Measurements from ENCODE around the gene BEGAIN. TPM values are rescaled to one million over a fixed set of nuclear protein-coding genes. Genes with fewer than 3 reads are reported as not detected.

BEGAIN gene
- total and polyA plus RNA-seq, 4 donors = 0.28 to 2.6 (median 1.00) TPM

DNA sequence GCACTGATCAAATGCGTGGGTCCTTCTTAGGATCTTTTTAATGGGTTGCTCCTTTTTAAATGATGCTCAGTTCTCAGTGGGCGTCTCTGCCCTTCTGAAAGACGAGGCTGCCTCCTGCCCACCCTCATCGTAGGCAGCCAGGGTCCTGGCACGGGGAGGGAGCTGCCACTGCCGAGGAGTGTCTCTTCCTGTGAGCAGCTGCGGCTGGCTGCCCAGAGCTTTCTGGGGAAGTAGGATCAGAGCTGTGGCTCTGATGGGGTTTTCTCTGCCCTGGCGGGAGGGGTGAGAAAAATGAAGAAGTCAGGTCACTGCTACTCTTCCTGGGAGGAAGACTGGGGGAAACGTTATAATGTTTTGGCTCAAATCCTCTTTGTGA lies 31.1 kb upstream of the BEGAIN start:
- Histone ChIP-seq H3K4me3 (ENCODE audit: low read length in 2 of 2) (no peak overlapping the region), H3K27me3 (ENCODE audit: control insufficient read depth in 1 of 2, insufficient read depth in 2 of 2, low read length in 1 of 2) (no peaks in the 10 kb centered on the region), H3K36me3 (ENCODE audit: control insufficient read depth in 1 of 2, insufficient read depth in 2 of 2, low read length in 1 of 2) (no peaks in the 10 kb centered on the region), H3K4me1 (ENCODE audit: control insufficient read depth in 1 of 2, insufficient read depth in 2 of 2, low read length in 2 of 2) (no peaks in the 10 kb centered on the region), H3K27ac (ENCODE audit: low read depth in 1 of 2, low read length in 2 of 2) (no peak overlapping the region), H3K9me3 (ENCODE audit: control insufficient read depth, low read length) (no peaks in the 10 kb centered on the region)
- DNase-seq (peak; percentile 69 to 73), ATAC-seq (ENCODE audit: low FRiP score) (no peak)
- intact Hi-C loops (cut with DNase I) = no loop called here
- 6 to 13% methylated on average over 9 of the region's 9 CpGs for WGBS, 2 donors

DNA sequence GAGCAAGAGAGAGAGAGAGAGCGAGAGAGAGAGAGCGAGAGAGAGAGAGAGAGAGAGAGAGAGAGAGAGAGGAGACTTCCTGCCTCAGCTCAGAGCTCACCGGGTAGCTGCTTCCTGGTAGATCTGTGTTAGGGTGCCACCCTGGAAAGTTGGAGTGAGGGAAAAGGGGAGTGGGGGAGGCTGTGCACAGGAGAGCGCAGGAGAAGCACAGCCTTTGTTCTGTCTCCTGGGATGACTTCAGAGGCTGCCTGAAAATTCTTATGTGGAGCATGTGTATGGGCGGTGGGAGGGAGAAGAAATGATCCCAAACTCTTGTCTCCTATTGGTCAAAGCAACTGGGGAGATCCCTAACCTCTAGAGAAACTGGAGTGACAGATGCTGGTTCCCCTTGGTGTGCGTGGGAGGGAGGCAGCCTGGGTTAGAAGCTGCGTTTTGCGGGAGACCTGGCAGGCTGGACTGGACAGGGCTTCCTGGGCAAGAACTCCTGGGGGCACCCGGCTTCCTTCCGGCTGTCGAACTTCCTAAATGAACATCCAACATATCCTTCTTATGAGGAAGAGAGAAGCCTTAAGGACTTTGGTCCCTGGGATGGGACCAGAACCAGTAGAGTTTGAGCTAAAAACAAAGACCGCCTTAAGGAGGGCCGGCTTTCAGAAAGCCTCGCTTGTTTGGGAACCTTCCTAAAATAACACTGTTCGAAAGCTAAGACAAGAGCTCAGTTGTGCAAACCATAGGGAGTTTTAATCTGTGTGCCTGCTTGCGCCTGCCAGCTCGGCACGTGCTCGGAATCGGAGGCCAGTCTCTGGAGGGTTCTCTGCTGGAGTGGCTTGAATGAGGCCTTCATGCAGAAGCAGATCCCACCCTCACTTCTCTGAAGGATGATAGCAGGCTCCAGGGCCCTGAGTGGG lies 30.4 kb upstream of the BEGAIN start:
- WGBS, 2 donors = 10 to 17% methylated on average over 19 to 20 of the region's 20 CpGs
- H3K4me1 ChIP-seq (ENCODE audit: control insufficient read depth in 1 of 2, insufficient read depth in 2 of 2, low read length in 2 of 2) = no peaks in the 10 kb centered on the region
- peak; percentile 16 to 70 for DNase-seq
- H3K4me3 ChIP-seq (ENCODE audit: low read length in 2 of 2) = no peak overlapping the region
- H3K27ac ChIP-seq (ENCODE audit: low read depth in 1 of 2, low read length in 2 of 2) = no peak overlapping the region
- intact Hi-C loops (cut with DNase I) = no loop called here
- H3K27me3 ChIP-seq (ENCODE audit: control insufficient read depth in 1 of 2, insufficient read depth in 2 of 2, low read length in 1 of 2) = no peaks in the 10 kb centered on the region
- H3K36me3 ChIP-seq (ENCODE audit: control insufficient read depth in 1 of 2, insufficient read depth in 2 of 2, low read length in 1 of 2) = no peaks in the 10 kb centered on the region
- H3K9me3 ChIP-seq (ENCODE audit: control insufficient read depth, low read length) = no peaks in the 10 kb centered on the region
- ATAC-seq (ENCODE audit: low FRiP score) = peak; percentile 60

DNA sequence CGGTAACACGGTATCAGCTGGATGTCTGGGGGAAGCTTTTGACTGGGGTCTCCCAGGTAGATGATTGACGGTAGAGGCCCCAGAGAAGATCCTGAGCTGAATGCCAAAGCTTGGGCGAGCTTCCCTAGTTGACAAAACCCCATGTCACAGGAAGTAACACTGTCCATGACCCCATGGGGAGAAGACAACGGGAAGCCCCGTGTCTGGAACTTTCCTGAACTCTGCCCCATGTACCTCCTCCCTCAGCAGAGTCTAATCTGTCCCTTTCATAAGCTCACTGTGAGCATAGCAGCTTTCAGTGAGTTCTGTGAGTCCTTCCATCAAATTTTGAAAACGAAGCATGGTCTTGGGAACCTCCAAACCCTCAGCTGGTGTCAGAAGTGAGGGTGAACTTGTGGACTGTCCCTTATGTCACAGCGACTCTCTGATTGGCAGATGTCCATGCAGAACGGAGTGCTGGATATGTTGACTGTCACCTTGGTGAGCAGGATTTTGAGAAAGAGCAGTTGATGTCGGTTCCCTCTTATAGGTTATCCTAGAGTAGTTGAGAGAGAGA lies 29.7 kb upstream of the BEGAIN start:
- Histone ChIP-seq H3K27me3 (ENCODE audit: control insufficient read depth in 1 of 2, insufficient read depth in 2 of 2, low read length in 1 of 2) (no peaks in the 10 kb centered on the region), H3K9me3 (ENCODE audit: control insufficient read depth, low read length) (no peaks in the 10 kb centered on the region), H3K4me1 (ENCODE audit: control insufficient read depth in 1 of 2, insufficient read depth in 2 of 2, low read length in 2 of 2) (no peaks in the 10 kb centered on the region), H3K27ac (ENCODE audit: low read depth in 1 of 2, low read length in 2 of 2) (no peak overlapping the region), H3K36me3 (ENCODE audit: control insufficient read depth in 1 of 2, insufficient read depth in 2 of 2, low read length in 1 of 2) (no peaks in the 10 kb centered on the region), H3K4me3 (ENCODE audit: low read length in 2 of 2) (no peak overlapping the region)
- intact Hi-C loops (cut with DNase I) = no loop called here
- peak; percentile 11 to 32 for DNase-seq
- no peak for ATAC-seq (ENCODE audit: low FRiP score)
- 50 to 56% methylated on average over 10 of the region's 10 CpGs for WGBS, 2 donors

DNA sequence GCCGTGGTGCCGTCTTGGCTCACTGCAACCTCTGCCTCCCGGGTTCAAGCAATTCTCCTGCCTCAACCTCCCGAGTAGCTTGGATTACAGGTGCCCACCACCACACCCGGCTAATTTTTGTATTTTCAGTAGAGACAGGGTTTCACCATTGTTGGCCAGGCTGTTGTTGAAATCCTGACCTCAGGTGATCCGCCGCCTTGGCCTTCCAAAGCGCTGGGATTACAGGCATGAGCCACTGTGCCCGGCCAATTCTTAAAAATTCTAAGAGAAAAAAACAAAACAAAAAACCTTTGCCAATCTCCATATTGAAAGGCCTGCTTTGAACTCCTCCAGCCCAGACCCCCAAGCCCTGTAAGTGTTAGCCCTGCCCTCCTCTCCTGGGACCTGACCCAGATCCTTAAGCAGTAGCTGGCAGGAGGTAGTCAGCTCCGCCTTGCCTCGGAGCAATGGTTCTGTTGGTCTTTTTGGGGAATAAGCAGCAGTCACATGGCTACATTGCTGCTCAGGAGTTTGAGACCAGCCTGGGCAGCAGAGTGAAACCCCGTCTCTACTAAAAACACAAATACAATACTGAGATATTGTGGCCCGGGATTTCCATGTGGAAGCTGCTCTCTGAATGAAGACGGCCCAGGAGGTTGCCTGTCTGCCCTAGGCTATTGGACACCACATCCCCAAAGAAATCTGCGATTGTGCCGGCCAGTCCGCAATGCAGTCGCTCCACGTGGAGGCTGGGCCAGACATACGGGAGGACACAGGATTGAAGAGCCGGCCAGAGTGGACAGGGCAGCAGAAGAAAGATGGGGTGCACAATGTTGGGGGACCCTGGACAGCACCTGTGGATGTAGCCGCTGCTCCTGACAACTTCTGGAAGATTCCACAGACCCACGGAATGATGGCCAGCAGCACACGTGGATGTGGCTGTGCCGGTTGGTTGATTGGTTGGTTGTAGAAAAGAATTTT lies 28.8 kb upstream of the BEGAIN start:
- H3K9me3 ChIP-seq (ENCODE audit: control insufficient read depth, low read length) = no peaks in the 10 kb centered on the region
- no peaks in the 10 kb centered on the region for H3K36me3 ChIP-seq (ENCODE audit: control insufficient read depth in 1 of 2, insufficient read depth in 2 of 2, low read length in 1 of 2)
- no peak overlapping the region for H3K4me3 ChIP-seq (ENCODE audit: low read length in 2 of 2)
- ATAC-seq (ENCODE audit: low FRiP score) (no peak), DNase-seq (peak; percentile 24 to 61)
- 77% methylated on average over 25 of the region's 25 CpGs for WGBS, 2 donors
- no peaks in the 10 kb centered on the region for H3K4me1 ChIP-seq (ENCODE audit: control insufficient read depth in 1 of 2, insufficient read depth in 2 of 2, low read length in 2 of 2)
- intact Hi-C loops (cut with DNase I) = no loop called here
- no peaks in the 10 kb centered on the region for H3K27me3 ChIP-seq (ENCODE audit: control insufficient read depth in 1 of 2, insufficient read depth in 2 of 2, low read length in 1 of 2)
- no peak overlapping the region for H3K27ac ChIP-seq (ENCODE audit: low read depth in 1 of 2, low read length in 2 of 2)

DNA sequence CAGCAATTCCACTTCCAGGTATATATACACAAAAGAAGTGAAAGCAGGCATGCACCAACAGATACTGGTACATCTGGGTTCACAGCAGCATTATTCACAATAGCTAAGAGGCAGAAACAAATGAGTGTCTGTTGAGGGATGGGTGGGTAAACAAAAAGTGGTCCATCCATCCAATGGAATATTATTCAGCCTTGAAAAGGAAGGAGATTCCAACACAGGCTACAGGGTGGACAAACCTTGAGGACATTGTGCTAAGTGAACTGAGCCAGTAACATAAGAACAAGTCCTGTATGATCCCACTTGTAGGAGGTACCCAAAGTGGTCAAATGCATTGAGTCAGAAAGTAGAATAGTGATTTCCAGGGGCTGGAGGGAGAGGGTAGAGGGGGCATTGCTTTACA lies 27.6 kb upstream of the BEGAIN start:
- Histone ChIP-seq H3K4me3 (ENCODE audit: low read length in 2 of 2) (no peak overlapping the region), H3K9me3 (ENCODE audit: control insufficient read depth, low read length) (no peaks in the 10 kb centered on the region), H3K27ac (ENCODE audit: low read depth in 1 of 2, low read length in 2 of 2) (no peak overlapping the region), H3K27me3 (ENCODE audit: control insufficient read depth in 1 of 2, insufficient read depth in 2 of 2, low read length in 1 of 2) (no peaks in the 10 kb centered on the region), H3K4me1 (ENCODE audit: control insufficient read depth in 1 of 2, insufficient read depth in 2 of 2, low read length in 2 of 2) (no peaks in the 10 kb centered on the region), H3K36me3 (ENCODE audit: control insufficient read depth in 1 of 2, insufficient read depth in 2 of 2, low read length in 1 of 2) (no peaks in the 10 kb centered on the region)
- ATAC-seq (ENCODE audit: low FRiP score) = no peak
- intact Hi-C loops (cut with DNase I) = no loop called here
- DNase-seq = no peak

DNA sequence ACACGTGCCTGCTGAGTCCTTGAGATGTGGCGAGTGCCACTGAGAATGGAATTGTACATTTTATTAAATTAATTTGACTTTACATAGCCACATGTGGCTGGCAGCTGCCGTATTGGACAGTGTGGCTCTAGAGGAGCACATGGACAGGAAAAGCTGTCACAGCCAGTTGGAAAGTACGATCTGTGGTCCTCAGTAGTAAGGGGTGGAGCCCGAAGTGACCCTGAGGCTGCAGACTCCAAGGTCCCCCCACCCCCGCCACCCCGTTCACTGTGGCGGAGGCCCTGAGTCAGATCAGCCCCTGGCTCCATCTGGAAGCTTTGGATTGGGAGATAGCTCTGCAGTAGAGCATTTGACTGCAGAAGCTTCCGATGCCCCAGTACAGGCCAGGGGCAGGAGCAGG lies 25.8 kb upstream of the BEGAIN start:
- WGBS, 2 donors = 50 to 53% methylated on average over 9 of the region's 9 CpGs
- Histone ChIP-seq H3K27me3 (ENCODE audit: control insufficient read depth in 1 of 2, insufficient read depth in 2 of 2, low read length in 1 of 2) (no peaks in the 10 kb centered on the region), H3K9me3 (ENCODE audit: control insufficient read depth, low read length) (no peaks in the 10 kb centered on the region), H3K4me3 (ENCODE audit: low read length in 2 of 2) (no peak overlapping the region), H3K27ac (ENCODE audit: low read depth in 1 of 2, low read length in 2 of 2) (no peak overlapping the region), H3K4me1 (ENCODE audit: control insufficient read depth in 1 of 2, insufficient read depth in 2 of 2, low read length in 2 of 2) (no peaks in the 10 kb centered on the region), H3K36me3 (ENCODE audit: control insufficient read depth in 1 of 2, insufficient read depth in 2 of 2, low read length in 1 of 2) (no peaks in the 10 kb centered on the region)
- no peak for ATAC-seq (ENCODE audit: low FRiP score)
- intact Hi-C loops (cut with DNase I) = no loop called here
- no peak for DNase-seq

DNA sequence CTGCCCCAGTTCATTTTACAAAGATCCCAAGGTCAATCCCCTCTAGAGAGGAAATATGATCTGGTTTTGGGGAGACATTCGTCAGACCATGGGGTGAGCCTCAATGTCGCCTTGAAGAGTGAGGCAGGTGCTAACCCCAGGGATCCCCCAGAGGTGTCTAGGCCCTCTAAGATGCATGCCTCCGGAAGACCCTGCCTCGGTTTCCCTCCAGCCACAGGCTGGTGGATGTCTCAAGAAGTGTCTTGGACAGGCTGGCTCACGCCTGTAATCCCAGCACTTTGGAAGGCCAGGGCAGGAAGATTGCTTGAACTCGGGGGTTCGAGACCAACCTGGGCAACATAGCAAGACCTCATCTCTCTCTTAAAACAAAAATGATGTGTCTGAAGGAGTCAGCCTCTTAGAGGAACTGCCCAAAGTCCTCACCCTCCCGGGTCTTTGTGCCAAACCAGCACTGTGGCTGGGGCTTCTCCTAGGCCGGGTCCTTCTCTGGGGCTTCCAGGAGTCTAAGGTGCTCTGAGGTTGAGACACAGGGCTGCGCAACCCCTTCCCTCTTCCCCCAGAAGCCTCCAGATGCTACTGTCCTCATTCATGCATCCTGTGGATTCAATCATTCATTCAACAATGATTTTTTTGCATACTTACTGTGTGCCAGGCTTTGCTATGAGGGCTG lies 24.7 kb upstream of the BEGAIN start:
- no peak overlapping the region for H3K27ac ChIP-seq (ENCODE audit: low read depth in 1 of 2, low read length in 2 of 2)
- ATAC-seq (ENCODE audit: low FRiP score) = no peak
- no peak overlapping the region for H3K4me3 ChIP-seq (ENCODE audit: low read length in 2 of 2)
- 87 to 88% methylated on average over 10 of the region's 10 CpGs for WGBS, 2 donors
- DNase-seq = no peak
- H3K27me3 ChIP-seq (ENCODE audit: control insufficient read depth in 1 of 2, insufficient read depth in 2 of 2, low read length in 1 of 2) = no peaks in the 10 kb centered on the region
- intact Hi-C loops (cut with DNase I) = no loop called here
- no peaks in the 10 kb centered on the region for H3K36me3 ChIP-seq (ENCODE audit: control insufficient read depth in 1 of 2, insufficient read depth in 2 of 2, low read length in 1 of 2)
- no peaks in the 10 kb centered on the region for H3K4me1 ChIP-seq (ENCODE audit: control insufficient read depth in 1 of 2, insufficient read depth in 2 of 2, low read length in 2 of 2)
- no peaks in the 10 kb centered on the region for H3K9me3 ChIP-seq (ENCODE audit: control insufficient read depth, low read length)

DNA sequence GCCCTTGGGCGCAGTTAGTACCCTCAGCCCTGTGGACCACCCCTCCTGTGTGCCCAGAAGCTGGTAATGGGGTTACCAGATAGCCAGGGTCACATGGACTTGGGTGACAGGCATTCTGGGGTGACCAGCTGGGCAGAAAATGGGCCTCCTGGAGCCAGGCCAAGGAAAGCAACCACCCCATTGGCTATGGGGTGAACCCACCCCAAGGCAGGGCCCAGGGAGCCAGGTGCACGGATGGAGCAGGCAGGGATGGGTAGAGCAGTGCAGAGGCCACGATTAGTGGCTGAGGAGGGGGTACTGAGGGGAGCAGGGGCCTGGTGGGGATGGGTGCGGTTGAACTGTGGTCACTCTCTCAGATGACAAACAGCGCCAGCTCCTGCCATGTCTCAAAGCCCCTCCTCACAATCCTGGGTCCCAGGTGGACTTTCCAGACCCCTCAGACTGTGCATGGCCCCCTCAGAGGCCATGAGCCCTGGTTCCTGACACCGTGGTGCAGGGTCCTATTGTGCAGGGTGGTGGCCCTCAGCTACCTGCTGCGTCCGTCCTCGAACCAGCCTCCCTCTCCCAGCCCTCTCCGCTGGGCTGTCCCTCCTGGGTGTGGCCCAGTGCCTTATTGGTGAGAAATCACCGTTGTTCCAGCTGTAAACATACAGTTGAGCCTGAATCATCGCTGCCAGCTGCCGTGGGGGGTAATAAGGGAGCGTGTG lies 23.4 kb upstream of the BEGAIN start:
- Histone ChIP-seq H3K27me3 (ENCODE audit: control insufficient read depth in 1 of 2, insufficient read depth in 2 of 2, low read length in 1 of 2) (no peaks in the 10 kb centered on the region), H3K4me3 (ENCODE audit: low read length in 2 of 2) (no peak overlapping the region), H3K9me3 (ENCODE audit: control insufficient read depth, low read length) (no peaks in the 10 kb centered on the region), H3K36me3 (ENCODE audit: control insufficient read depth in 1 of 2, insufficient read depth in 2 of 2, low read length in 1 of 2) (no peaks in the 10 kb centered on the region), H3K4me1 (ENCODE audit: control insufficient read depth in 1 of 2, insufficient read depth in 2 of 2, low read length in 2 of 2) (no peaks in the 10 kb centered on the region), H3K27ac (ENCODE audit: low read depth in 1 of 2, low read length in 2 of 2) (no peak overlapping the region)
- DNase-seq = no peak
- intact Hi-C loops (cut with DNase I) = no loop called here
- WGBS, 2 donors = 70 to 76% methylated on average over 14 of the region's 14 CpGs
- ATAC-seq (ENCODE audit: low FRiP score) = no peak

Data from aorta (tissue), 5 donors.